Transverse colon (tissue), 3 donors: Measurements from ENCODE around the gene HDC.

Experiments
- EP300 ChIP-seq: sonication (generic); formaldehyde crosslinking; IDR thresholded peaks from one replicate; pipeline ENCODE4 v1.6.1; 2017; ENCODE audit warnings: antibody characterized with exemption, low read depth
- TF ChIP-seq, protein P1 (sequence below), 5 experiments: fragments of 200-600 bp in 3 of 5; fragments of 450-650 bp in 2 of 5; sonication (generic) in 3 of 5; IDR thresholded peaks; 1 replicate in 2 of 5; 2 replicates in 3 of 5; pipeline ENCODE4 v1.5.1; 2016 to 2017; ENCODE audit warnings: antibody characterized with exemption in 5 of 5, inconsistent platforms in 3 of 5, mild to moderate bottlenecking in 2 of 5, moderate library complexity in 1 of 5

DNA sequence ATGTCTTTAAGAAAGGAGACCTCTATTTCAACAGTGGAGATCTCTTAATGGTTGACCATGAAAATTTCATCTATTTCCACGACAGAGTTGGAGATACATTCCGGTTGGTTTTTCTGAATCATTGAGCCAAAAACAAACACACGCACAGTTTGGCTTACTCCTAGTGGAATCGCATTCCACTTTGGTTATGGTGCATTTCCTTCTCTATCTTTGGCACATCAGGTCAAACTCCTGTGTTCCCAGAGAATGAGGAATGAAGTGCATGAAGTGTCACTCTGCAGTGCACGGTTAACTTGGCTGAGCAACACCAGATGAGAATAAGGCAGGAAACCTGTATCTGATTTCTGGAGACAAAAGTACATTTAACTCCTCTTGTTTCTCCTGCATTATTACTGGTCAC is 38.5 kb downstream of the HDC start:
- TF ChIP-seq, protein P1, sequence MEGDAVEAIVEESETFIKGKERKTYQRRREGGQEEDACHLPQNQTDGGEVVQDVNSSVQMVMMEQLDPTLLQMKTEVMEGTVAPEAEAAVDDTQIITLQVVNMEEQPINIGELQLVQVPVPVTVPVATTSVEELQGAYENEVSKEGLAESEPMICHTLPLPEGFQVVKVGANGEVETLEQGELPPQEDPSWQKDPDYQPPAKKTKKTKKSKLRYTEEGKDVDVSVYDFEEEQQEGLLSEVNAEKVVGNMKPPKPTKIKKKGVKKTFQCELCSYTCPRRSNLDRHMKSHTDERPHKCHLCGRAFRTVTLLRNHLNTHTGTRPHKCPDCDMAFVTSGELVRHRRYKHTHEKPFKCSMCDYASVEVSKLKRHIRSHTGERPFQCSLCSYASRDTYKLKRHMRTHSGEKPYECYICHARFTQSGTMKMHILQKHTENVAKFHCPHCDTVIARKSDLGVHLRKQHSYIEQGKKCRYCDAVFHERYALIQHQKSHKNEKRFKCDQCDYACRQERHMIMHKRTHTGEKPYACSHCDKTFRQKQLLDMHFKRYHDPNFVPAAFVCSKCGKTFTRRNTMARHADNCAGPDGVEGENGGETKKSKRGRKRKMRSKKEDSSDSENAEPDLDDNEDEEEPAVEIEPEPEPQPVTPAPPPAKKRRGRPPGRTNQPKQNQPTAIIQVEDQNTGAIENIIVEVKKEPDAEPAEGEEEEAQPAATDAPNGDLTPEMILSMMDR (IDR thresholded peaks at IDR 0.05) = no peak
- TF ChIP-seq EP300 = no peak
